GM12891 (cell line): ENCODE results near the gene EDC4.

Experiments used
- PAX5 ChIP-seq: IDR thresholded peaks from 2 replicates; pipeline ENCODE4 v1.6.1; 2011; ENCODE audit warnings: low read length, moderate library complexity, mild to moderate bottlenecking; ENCODE audit not compliant: insufficient read depth, severe bottlenecking
- POLR2A ChIP-seq: IDR thresholded peaks from 2 replicates; pipeline ENCODE4 v1.6.1; 2011; ENCODE audit warnings: low read depth, low read length, control low read depth
- POLR2AphosphoS5 ChIP-seq: IDR thresholded peaks from 2 replicates; pipeline ENCODE4 v1.6.1; 2011; ENCODE audit warnings: low read depth, low read length, control low read depth
- POU2F2 ChIP-seq: IDR thresholded peaks from 2 replicates; pipeline ENCODE4 v1.6.1; 2011; ENCODE audit warnings: low read depth, mild to moderate bottlenecking, control low read depth, low read length, moderate library complexity
- SPI1 ChIP-seq: IDR thresholded peaks from 2 replicates; pipeline ENCODE4 v1.6.1; 2011; ENCODE audit warnings: low read depth, low read length, control low read depth
- TAF1 ChIP-seq: IDR thresholded peaks from 2 replicates; pipeline ENCODE4 v1.6.1; 2011; ENCODE audit warnings: low read depth, low read length, control low read depth

GRCh38 chr16:67879462-67879861, 6.6 kb downstream of the EDC4 start:
- no peak for TF ChIP-seq POLR2AphosphoS5
- TF ChIP-seq POLR2A: no peak
- TF ChIP-seq TAF1: no peak
- no peak for TF ChIP-seq SPI1
- no peak for TF ChIP-seq PAX5
- TF ChIP-seq POU2F2: no peak
